ENCODE results near the gene ZBTB43. TPM values are rescaled to one million over a fixed set of nuclear protein-coding genes. Genes with fewer than 3 reads are reported as not detected.

The ZBTB43 gene
- total RNA-seq, 1 donor from 2014 or later, result 20.3 TPM

DNA sequence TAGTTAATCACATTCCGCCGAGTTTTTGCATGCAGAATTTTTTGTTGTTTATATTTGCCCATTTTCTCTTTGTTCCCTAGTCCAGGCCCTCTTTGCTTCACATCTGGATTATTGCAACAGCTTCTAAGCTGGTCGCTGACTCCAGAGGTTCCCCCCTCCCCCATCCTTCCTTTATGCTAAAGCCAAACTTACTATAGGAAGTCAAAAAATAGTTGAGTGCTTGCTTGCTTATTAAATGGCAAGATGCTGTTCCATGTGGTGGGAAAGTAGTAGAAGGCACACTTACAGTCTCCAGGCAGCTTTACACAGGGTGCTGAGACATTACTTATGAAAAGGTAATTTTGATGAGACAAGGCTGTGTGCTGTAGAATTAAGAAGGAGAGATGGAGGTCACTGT is 56.9 kb downstream of the ZBTB43 start:
- peak; percentile 17 for DNase-seq (ENCODE audit: extremely low spot score, unreplicated experiment)
- peaks cover 15% of the 10 kb centered on the region for H3K27me3 Mint-ChIP-seq (ENCODE audit: unreplicated experiment)
- no peaks in the 10 kb centered on the region for H3K9me3 Mint-ChIP-seq (ENCODE audit: unreplicated experiment)
- H3K27ac Mint-ChIP-seq (ENCODE audit: unreplicated experiment), result peak overlapping the region; percentile 75
- H3K36me3 Mint-ChIP-seq (ENCODE audit: unreplicated experiment), result peaks cover 16% of the 10 kb centered on the region
- no peak for TF ChIP-seq CTCF (IDR thresholded peaks at IDR 0.05)
- H3K4me3 Mint-ChIP-seq (ENCODE audit: unreplicated experiment), result peak overlapping the region; percentile 86
- H3K4me1 Mint-ChIP-seq (ENCODE audit: unreplicated experiment), result peaks cover 21% of the 10 kb centered on the region

- H3K4me1 Mint-ChIP-seq (ENCODE audit: unreplicated experiment), result peaks cover 21% of the 10 kb centered on the region
- peak; percentile 62 for DNase-seq (ENCODE audit: extremely low spot score, unreplicated experiment)
- peaks cover 13% of the 10 kb centered on the region for H3K27me3 Mint-ChIP-seq (ENCODE audit: unreplicated experiment)
- H3K9me3 Mint-ChIP-seq (ENCODE audit: unreplicated experiment), result no peaks in the 10 kb centered on the region
- TF ChIP-seq CTCF (IDR thresholded peaks at IDR 0.05), result no peak
- H3K27ac Mint-ChIP-seq (ENCODE audit: unreplicated experiment), result peak overlapping the region; percentile 75
- peak overlapping the region; percentile 86 for H3K4me3 Mint-ChIP-seq (ENCODE audit: unreplicated experiment)
- H3K36me3 Mint-ChIP-seq (ENCODE audit: unreplicated experiment), result peaks cover 22% of the 10 kb centered on the region
These were observed 57.4 kb downstream of the ZBTB43 start for GRCh38 chr9:126862104-126862761.

DNA sequence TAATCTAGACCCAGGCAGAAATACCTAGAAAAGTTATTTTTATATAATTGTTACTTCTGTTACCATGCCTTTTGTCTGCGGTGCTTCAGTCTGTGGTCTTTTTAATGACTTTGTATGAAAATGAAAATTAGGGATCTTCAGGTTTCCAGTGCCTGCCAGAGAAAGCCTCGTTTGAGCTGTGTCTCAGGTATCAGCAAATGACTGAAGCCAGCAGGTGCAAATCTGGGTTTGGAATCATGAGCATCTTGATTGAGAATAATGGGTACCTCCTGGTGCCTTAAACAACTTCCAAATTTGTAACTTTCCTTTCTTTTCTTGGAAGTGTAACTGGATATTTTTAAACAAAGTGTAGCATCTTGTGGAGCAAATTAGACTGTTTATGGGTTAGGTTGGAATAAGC is 59.9 kb downstream of the ZBTB43 start:
- no peaks in the 10 kb centered on the region for H3K9me3 Mint-ChIP-seq (ENCODE audit: unreplicated experiment)

DNA sequence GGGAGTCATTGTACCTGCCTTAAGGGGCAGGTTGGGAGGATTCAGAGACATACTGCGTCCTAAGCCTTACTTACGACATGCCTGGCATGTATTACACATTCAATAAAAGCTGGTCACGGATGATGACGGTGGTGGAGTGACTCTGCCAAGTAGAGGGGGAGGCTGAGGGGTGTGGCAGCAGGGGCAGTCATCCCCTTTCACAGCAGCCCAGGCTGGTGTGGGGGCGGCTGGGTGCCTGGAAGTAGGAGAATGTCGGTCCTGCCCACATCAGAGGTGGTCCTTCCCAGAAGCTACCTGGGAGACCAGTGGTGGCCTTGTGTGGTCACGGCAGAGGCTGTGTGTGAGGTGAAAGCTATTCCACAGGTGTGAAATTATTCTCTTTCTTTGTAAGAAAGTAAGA is 64.5 kb downstream of the ZBTB43 start:
- Mint-ChIP-seq H3K4me1 (ENCODE audit: unreplicated experiment) (no peaks in the 10 kb centered on the region), H3K27ac (ENCODE audit: unreplicated experiment) (no peak overlapping the region), H3K4me3 (ENCODE audit: unreplicated experiment) (no peak overlapping the region), H3K9me3 (ENCODE audit: unreplicated experiment) (no peaks in the 10 kb centered on the region), H3K27me3 (ENCODE audit: unreplicated experiment) (no peaks in the 10 kb centered on the region), H3K36me3 (ENCODE audit: unreplicated experiment) (peaks cover 32% of the 10 kb centered on the region)
- TF ChIP-seq CTCF (IDR thresholded peaks at IDR 0.05), result no peak
- no peak for DNase-seq (ENCODE audit: extremely low spot score, unreplicated experiment)

More for the DNA sequence above, 59.9 kb downstream of the ZBTB43 start:
- Mint-ChIP-seq H3K27ac (ENCODE audit: unreplicated experiment) (no peak overlapping the region), H3K4me1 (ENCODE audit: unreplicated experiment) (peaks cover 21% of the 10 kb centered on the region), H3K27me3 (ENCODE audit: unreplicated experiment) (no peaks in the 10 kb centered on the region), H3K4me3 (ENCODE audit: unreplicated experiment) (no peak overlapping the region), H3K36me3 (ENCODE audit: unreplicated experiment) (peaks cover 32% of the 10 kb centered on the region)
- DNase-seq (ENCODE audit: extremely low spot score, unreplicated experiment), result no peak
- TF ChIP-seq CTCF (IDR thresholded peaks at IDR 0.05), result no peak

DNA sequence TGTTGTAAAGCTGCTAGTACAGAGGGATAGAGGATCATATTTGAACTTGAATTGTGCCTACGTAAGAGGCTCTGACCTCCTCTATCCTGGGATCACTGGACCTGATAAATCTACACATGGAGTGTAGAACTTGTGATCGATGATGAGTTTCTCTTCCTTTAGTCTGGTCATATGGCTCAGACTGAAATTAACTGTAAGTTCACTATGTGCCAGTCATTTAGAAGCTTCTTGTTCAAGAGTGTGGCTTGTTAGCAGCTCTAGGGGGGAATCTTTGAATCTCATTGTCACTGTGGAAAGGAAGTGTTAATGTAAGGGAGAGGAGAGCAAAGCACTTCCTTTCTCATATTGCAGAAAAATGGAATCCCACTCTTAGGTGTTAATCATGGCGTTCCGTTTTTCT is 67.7 kb downstream of the ZBTB43 start:
- no peaks in the 10 kb centered on the region for H3K27me3 Mint-ChIP-seq (ENCODE audit: unreplicated experiment)
- H3K4me3 Mint-ChIP-seq (ENCODE audit: unreplicated experiment), result no peak overlapping the region
- peaks cover 19% of the 10 kb centered on the region for H3K4me1 Mint-ChIP-seq (ENCODE audit: unreplicated experiment)
- no peak for TF ChIP-seq CTCF (IDR thresholded peaks at IDR 0.05)
- H3K9me3 Mint-ChIP-seq (ENCODE audit: unreplicated experiment), result no peaks in the 10 kb centered on the region
- H3K27ac Mint-ChIP-seq (ENCODE audit: unreplicated experiment), result peak overlapping the region; percentile 19
- H3K36me3 Mint-ChIP-seq (ENCODE audit: unreplicated experiment), result peaks cover 12% of the 10 kb centered on the region
- no peak for DNase-seq (ENCODE audit: extremely low spot score, unreplicated experiment)
